GM23338 (cell line): ENCODE measurements around the gene SASH1. TPM values are rescaled to one million over a fixed set of nuclear protein-coding genes. Genes with fewer than 3 reads are reported as not detected.

Experiments used
- ATAC-seq: fragments of 200-7000 bp; cut with Tn5 transposase; 3 replicates; pipeline ENCODE4 v1.9.1; 2020
- DNase-seq: peaks from one replicate; pipeline ENCODE4 v3.0.0-alpha.2; 2015; ENCODE audit warnings: low spot score
- H2AFZ ChIP-seq: fragments of 200-600 bp; sonication (generic); 2 replicates; pipeline ENCODE4 v1.8.0; 2016; ENCODE audit warnings: antibody characterized with exemption, mild to moderate bottlenecking, moderate library complexity
- H3F3A ChIP-seq: fragments of 200-600 bp; sonication (generic); replicated peaks from 2 replicates; pipeline ENCODE4 v1.8.0; 2017; ENCODE audit warnings: antibody characterized with exemption, mixed run types, low read depth
- H3K27ac ChIP-seq: fragments of 200-600 bp; sonication (generic); 2 replicates; pipeline ENCODE4 v1.6.1; 2016; ENCODE audit warnings: low read depth
- H3K27me3 ChIP-seq: fragments of 200-600 bp; sonication (generic); 2 replicates; pipeline ENCODE4 v1.8.0; 2016; ENCODE audit warnings: mild to moderate bottlenecking, mixed run types, moderate library complexity; ENCODE audit not compliant: insufficient read depth
- H3K36me3 ChIP-seq: fragments of 200-600 bp; sonication (generic); 2 replicates; pipeline ENCODE4 v1.8.0; 2016; ENCODE audit warnings: mild to moderate bottlenecking; ENCODE audit not compliant: insufficient read depth
- H3K4me1 ChIP-seq: fragments of 200-600 bp; sonication (generic); 2 replicates; pipeline ENCODE4 v1.8.0; 2016; ENCODE audit warnings: mild to moderate bottlenecking, moderate library complexity; ENCODE audit not compliant: insufficient read depth
- H3K4me2 ChIP-seq: fragments of 200-600 bp; sonication (generic); 2 replicates; pipeline ENCODE4 v1.7.1; 2017; ENCODE audit warnings: mixed run types
- H3K4me3 ChIP-seq: fragments of 200-600 bp; sonication (generic); 2 replicates; pipeline ENCODE4 v1.6.1; 2016; ENCODE audit warnings: mixed run types
- H3K79me2 ChIP-seq: fragments of 200-600 bp; sonication (generic); replicated peaks from 2 replicates; pipeline ENCODE4 v1.8.0; 2017; ENCODE audit warnings: mild to moderate bottlenecking; ENCODE audit not compliant: insufficient read depth
- H3K9me2 ChIP-seq: fragments of 200-600 bp; sonication (generic); 2 replicates; pipeline ENCODE4 v1.8.0; 2017; ENCODE audit not compliant: insufficient read depth
- H4K20me1 ChIP-seq: fragments of 200-600 bp; sonication (generic); replicated peaks from 2 replicates; pipeline ENCODE4 v1.8.0; 2017; ENCODE audit warnings: mild to moderate bottlenecking; ENCODE audit not compliant: insufficient read depth
- H3K27ac Mint-ChIP-seq: 2 replicates; pipeline ENCODE4 v1.8.0; 2020; ENCODE audit warnings: inconsistent platforms, mild to moderate bottlenecking, moderate library complexity, mixed read lengths
- H3K27me3 Mint-ChIP-seq: 3 replicates; pipeline ENCODE4 v1.8.0; 2022; ENCODE audit warnings: low read depth, mild to moderate bottlenecking, moderate library complexity, mixed read lengths, inconsistent platforms; ENCODE audit not compliant: insufficient read depth, poor library complexity
- H3K36me3 Mint-ChIP-seq: 3 replicates; pipeline ENCODE4 v1.8.0; 2021; ENCODE audit warnings: low read depth, mild to moderate bottlenecking, inconsistent platforms, moderate library complexity, mixed read lengths
- H3K4me1 Mint-ChIP-seq: 3 replicates; pipeline ENCODE4 v1.8.0; 2020; ENCODE audit warnings: mild to moderate bottlenecking, inconsistent platforms, mixed read lengths
- H3K4me3 Mint-ChIP-seq: 3 replicates; pipeline ENCODE4 v1.8.0; 2021; ENCODE audit warnings: moderate library complexity, mild to moderate bottlenecking, inconsistent platforms, mixed read lengths
- H3K9me3 Mint-ChIP-seq: 3 replicates; pipeline ENCODE4 v1.8.0; 2020; ENCODE audit warnings: moderate library complexity, mild to moderate bottlenecking, inconsistent platforms, mixed read lengths
- CREB1 ChIP-seq: fragments of 250-450 bp; sonication (Bioruptor Pico); IDR thresholded peaks from 2 replicates; pipeline ENCODE4 v1.5.0; 2020; ENCODE audit warnings: low read depth, mild to moderate bottlenecking, moderate library complexity
- EZH2 ChIP-seq: fragments of 200-600 bp; sonication (generic); IDR thresholded peaks from one replicate; pipeline ENCODE4 v1.8.0; 2017; ENCODE audit warnings: antibody characterized with exemption, mild to moderate bottlenecking, low read depth; ENCODE audit not compliant: unreplicated experiment
- EZH2phosphoT487 ChIP-seq: fragments of 200-600 bp; sonication (generic); IDR thresholded peaks from one replicate; pipeline ENCODE4 v1.8.1; 2018; ENCODE audit warnings: antibody characterized with exemption; ENCODE audit not compliant: unreplicated experiment
- JUNB ChIP-seq: IDR thresholded peaks from one replicate; pipeline ENCODE4 v1.6.1; 2016; ENCODE audit warnings: antibody characterized with exemption; ENCODE audit not compliant: unreplicated experiment
- NANOG ChIP-seq: IDR thresholded peaks from 2 replicates; pipeline ENCODE4 v1.6.1; 2016; ENCODE audit warnings: antibody characterized with exemption, borderline replicate concordance
- REST ChIP-seq: IDR thresholded peaks from one replicate; pipeline ENCODE4 v1.6.1; 2018; ENCODE audit warnings: antibody characterized with exemption; ENCODE audit not compliant: unreplicated experiment
- STAT1 ChIP-seq: IDR thresholded peaks from one replicate; pipeline ENCODE4 v1.6.1; 2016; ENCODE audit warnings: antibody characterized with exemption; ENCODE audit not compliant: unreplicated experiment
- ZNF114 ChIP-seq: fragments of 250-450 bp; sonication (Bioruptor Pico); IDR thresholded peaks from 2 replicates; pipeline ENCODE4 v1.5.0; 2020; ENCODE audit warnings: mild to moderate bottlenecking, moderate library complexity
- polyA plus RNA-seq: library from polyadenylated mRNA; unstranded; fragments of >200 nt; fragmentation: Nextera tagmentation; extraction: Ambion mirVana; gene quantifications from 2 replicates; pipeline ENCODE4 v1.2.1, GENCODE V29; 2016
- total RNA-seq: library from RNA; depleted of rRNA; stranded (reverse); fragments of >200 nt; shearing (Covaris generic); gene quantifications from 2 replicates; pipeline ENCODE4 v1.2.3, GENCODE V29; 2014
- TF ChIP-seq, protein P1 (sequence below): IDR thresholded peaks from 2 replicates; pipeline ENCODE4 v1.6.1; 2016; ENCODE audit warnings: antibody characterized with exemption
- TF ChIP-seq, protein P2 (sequence below), 2 experiments: fragments of 200-600 bp in 1 of 2; sonication (generic) in 1 of 2; conservative IDR thresholded peaks; 2 replicates each; pipeline versions ENCODE4 v1.5.1 to v1.6.1; 2016 to 2017; ENCODE audit warnings: antibody characterized with exemption in 2 of 2, low read depth in 2 of 2, mild to moderate bottlenecking in 2 of 2, moderate library complexity in 1 of 2
- TF ChIP-seq, protein P3 (sequence below): fragments of 250-450 bp; sonication (Bioruptor Pico); IDR thresholded peaks from 2 replicates; pipeline ENCODE4 v1.5.0; 2020; ENCODE audit warnings: mild to moderate bottlenecking, moderate library complexity

SASH1 gene
- total and polyA plus RNA-seq, 2 experiments from 2014 or later: 8.2 to 30.2 TPM

GRCh38 chr6:148296771-148297170, 45.9 kb upstream of the SASH1 start:
- H3K79me2 ChIP-seq: no peaks in the 10 kb centered on the region
- H3K4me3 ChIP-seq: no peak overlapping the region
- Mint-ChIP-seq H3K4me1 (peaks cover 8% of the 10 kb centered on the region), H3K27ac (no peak overlapping the region), H3K36me3 (no peaks in the 10 kb centered on the region), H3K9me3 (no peaks in the 10 kb centered on the region), H3K27me3 (peaks cover 8% of the 10 kb centered on the region), H3K4me3 (no peak overlapping the region)
- no peaks in the 10 kb centered on the region for H3K36me3 ChIP-seq
- no peaks in the 10 kb centered on the region for H3F3A ChIP-seq
- no peak overlapping the region for H3K4me2 ChIP-seq
- no peak overlapping the region for H3K27ac ChIP-seq
- no peak for DNase-seq
- no peaks in the 10 kb centered on the region for H3K27me3 ChIP-seq
- TF ChIP-seq STAT1: no peak
- TF ChIP-seq, protein P1, sequence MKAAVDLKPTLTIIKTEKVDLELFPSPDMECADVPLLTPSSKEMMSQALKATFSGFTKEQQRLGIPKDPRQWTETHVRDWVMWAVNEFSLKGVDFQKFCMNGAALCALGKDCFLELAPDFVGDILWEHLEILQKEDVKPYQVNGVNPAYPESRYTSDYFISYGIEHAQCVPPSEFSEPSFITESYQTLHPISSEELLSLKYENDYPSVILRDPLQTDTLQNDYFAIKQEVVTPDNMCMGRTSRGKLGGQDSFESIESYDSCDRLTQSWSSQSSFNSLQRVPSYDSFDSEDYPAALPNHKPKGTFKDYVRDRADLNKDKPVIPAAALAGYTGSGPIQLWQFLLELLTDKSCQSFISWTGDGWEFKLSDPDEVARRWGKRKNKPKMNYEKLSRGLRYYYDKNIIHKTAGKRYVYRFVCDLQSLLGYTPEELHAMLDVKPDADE: no peak
- TF ChIP-seq REST: no peak
- no peak for TF ChIP-seq NANOG
- TF ChIP-seq JUNB: no peak
- TF ChIP-seq, protein P2, sequence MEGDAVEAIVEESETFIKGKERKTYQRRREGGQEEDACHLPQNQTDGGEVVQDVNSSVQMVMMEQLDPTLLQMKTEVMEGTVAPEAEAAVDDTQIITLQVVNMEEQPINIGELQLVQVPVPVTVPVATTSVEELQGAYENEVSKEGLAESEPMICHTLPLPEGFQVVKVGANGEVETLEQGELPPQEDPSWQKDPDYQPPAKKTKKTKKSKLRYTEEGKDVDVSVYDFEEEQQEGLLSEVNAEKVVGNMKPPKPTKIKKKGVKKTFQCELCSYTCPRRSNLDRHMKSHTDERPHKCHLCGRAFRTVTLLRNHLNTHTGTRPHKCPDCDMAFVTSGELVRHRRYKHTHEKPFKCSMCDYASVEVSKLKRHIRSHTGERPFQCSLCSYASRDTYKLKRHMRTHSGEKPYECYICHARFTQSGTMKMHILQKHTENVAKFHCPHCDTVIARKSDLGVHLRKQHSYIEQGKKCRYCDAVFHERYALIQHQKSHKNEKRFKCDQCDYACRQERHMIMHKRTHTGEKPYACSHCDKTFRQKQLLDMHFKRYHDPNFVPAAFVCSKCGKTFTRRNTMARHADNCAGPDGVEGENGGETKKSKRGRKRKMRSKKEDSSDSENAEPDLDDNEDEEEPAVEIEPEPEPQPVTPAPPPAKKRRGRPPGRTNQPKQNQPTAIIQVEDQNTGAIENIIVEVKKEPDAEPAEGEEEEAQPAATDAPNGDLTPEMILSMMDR (conservative IDR thresholded peaks at IDR 0.05; ENCODE audit: low read depth in 2 of 2): no peak
- TF ChIP-seq EZH2phosphoT487: no peak
- TF ChIP-seq ZNF114: no peak
- TF ChIP-seq EZH2: no peak
- TF ChIP-seq, protein P3, sequence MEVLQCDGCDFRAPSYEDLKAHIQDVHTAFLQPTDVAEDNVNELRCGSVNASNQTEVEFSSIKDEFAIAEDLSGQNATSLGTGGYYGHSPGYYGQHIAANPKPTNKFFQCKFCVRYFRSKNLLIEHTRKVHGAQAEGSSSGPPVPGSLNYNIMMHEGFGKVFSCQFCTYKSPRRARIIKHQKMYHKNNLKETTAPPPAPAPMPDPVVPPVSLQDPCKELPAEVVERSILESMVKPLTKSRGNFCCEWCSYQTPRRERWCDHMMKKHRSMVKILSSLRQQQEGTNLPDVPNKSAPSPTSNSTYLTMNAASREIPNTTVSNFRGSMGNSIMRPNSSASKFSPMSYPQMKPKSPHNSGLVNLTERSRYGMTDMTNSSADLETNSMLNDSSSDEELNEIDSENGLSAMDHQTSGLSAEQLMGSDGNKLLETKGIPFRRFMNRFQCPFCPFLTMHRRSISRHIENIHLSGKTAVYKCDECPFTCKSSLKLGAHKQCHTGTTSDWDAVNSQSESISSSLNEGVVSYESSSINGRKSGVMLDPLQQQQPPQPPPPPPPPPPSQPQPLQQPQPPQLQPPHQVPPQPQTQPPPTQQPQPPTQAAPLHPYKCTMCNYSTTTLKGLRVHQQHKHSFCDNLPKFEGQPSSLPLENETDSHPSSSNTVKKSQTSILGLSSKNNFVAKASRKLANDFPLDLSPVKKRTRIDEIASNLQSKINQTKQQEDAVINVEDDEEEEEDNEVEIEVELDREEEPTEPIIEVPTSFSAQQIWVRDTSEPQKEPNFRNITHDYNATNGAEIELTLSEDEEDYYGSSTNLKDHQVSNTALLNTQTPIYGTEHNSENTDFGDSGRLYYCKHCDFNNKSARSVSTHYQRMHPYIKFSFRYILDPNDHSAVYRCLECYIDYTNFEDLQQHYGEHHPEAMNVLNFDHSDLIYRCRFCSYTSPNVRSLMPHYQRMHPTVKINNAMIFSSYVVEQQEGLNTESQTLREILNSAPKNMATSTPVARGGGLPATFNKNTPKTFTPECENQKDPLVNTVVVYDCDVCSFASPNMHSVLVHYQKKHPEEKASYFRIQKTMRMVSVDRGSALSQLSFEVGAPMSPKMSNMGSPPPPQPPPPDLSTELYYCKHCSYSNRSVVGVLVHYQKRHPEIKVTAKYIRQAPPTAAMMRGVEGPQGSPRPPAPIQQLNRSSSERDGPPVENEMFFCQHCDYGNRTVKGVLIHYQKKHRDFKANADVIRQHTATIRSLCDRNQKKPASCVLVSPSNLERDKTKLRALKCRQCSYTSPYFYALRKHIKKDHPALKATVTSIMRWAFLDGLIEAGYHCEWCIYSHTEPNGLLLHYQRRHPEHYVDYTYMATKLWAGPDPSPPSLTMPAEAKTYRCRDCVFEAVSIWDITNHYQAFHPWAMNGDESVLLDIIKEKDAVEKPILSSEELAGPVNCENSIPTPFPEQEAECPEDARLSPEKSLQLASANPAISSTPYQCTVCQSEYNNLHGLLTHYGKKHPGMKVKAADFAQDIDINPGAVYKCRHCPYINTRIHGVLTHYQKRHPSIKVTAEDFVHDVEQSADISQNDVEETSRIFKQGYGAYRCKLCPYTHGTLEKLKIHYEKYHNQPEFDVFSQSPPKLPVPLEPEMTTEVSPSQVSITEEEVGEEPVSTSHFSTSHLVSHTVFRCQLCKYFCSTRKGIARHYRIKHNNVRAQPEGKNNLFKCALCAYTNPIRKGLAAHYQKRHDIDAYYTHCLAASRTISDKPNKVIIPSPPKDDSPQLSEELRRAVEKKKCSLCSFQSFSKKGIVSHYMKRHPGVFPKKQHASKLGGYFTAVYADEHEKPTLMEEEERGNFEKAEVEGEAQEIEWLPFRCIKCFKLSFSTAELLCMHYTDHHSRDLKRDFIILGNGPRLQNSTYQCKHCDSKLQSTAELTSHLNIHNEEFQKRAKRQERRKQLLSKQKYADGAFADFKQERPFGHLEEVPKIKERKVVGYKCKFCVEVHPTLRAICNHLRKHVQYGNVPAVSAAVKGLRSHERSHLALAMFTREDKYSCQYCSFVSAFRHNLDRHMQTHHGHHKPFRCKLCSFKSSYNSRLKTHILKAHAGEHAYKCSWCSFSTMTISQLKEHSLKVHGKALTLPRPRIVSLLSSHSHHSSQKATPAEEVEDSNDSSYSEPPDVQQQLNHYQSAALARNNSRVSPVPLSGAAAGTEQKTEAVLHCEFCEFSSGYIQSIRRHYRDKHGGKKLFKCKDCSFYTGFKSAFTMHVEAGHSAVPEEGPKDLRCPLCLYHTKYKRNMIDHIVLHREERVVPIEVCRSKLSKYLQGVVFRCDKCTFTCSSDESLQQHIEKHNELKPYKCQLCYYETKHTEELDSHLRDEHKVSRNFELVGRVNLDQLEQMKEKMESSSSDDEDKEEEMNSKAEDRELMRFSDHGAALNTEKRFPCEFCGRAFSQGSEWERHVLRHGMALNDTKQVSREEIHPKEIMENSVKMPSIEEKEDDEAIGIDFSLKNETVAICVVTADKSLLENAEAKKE (CRISPR knock-in tag): no peak
- no peak for TF ChIP-seq CREB1
- H3K9me2 ChIP-seq: no peaks in the 10 kb centered on the region
- no peaks in the 10 kb centered on the region for H4K20me1 ChIP-seq
- H3K4me1 ChIP-seq: no peaks in the 10 kb centered on the region
- ATAC-seq: no peak
- peak overlapping the region; percentile 91; the same call in 1 of the 2 replicates for H2AFZ ChIP-seq
